C4-2B (cell line): ENCODE data around the gene MACROH2A2.

Experiments
- CTCF ChIP-seq: fragments of 450-650 bp; conservative IDR thresholded peaks from 2 replicates; pipeline ENCODE4 v1.5.1; 2017; ENCODE audit warnings: mild to moderate bottlenecking
- ZFX ChIP-seq: fragments of 450-650 bp; IDR thresholded peaks from 2 replicates; pipeline ENCODE4 v1.6.1; 2017

- TF ChIP-seq CTCF = no peak
- TF ChIP-seq ZFX = no peak
Observed at GRCh38 chr10:70109064-70109729, 56.6 kb downstream of the MACROH2A2 start.
